Measurements from ENCODE around the gene PROSER2. TPM values are rescaled to one million over a fixed set of nuclear protein-coding genes. Genes with fewer than 3 reads are reported as not detected.
A peak's percentile ranks its signal among the peaks of the same experiment; 100 is the strongest.

PROSER2 gene
- total RNA-seq, 1 experiment from 2014 or later: 10.6 TPM

DNA sequence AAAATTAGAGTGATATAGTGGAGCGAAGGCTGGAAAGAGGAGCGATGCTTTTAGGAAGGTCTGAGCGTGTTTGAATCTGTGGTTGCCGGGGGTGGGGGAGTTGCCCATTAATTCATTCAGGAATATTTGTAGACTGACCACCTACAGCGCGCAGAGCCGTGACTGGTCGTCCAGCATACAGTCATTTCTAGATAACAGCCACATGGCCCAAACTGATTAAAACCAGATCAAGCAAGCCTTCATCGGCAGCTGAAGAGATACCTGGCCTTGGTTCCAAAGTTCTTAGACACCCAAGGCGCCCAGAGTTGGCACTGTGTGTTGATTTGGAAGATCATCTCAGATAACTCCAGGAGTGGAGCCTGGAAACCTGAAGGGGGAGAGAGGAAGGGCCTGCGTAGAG, 1.7 kb downstream of the PROSER2 start:
- no peak overlapping the region for H2AK5ac ChIP-seq (ENCODE audit: insufficient read length, low read length)
- TF ChIP-seq, protein P1, sequence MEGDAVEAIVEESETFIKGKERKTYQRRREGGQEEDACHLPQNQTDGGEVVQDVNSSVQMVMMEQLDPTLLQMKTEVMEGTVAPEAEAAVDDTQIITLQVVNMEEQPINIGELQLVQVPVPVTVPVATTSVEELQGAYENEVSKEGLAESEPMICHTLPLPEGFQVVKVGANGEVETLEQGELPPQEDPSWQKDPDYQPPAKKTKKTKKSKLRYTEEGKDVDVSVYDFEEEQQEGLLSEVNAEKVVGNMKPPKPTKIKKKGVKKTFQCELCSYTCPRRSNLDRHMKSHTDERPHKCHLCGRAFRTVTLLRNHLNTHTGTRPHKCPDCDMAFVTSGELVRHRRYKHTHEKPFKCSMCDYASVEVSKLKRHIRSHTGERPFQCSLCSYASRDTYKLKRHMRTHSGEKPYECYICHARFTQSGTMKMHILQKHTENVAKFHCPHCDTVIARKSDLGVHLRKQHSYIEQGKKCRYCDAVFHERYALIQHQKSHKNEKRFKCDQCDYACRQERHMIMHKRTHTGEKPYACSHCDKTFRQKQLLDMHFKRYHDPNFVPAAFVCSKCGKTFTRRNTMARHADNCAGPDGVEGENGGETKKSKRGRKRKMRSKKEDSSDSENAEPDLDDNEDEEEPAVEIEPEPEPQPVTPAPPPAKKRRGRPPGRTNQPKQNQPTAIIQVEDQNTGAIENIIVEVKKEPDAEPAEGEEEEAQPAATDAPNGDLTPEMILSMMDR (conservative IDR thresholded peaks at IDR 0.05): no peak
- peaks cover 4% of the 10 kb centered on the region; the same call in 1 of the 2 replicates for H3K4me1 ChIP-seq (ENCODE audit: insufficient read depth, low read length)
- Mint-ChIP-seq H3K9me3 (no peaks in the 10 kb centered on the region), H3K4me3 (peak overlapping the region; percentile 75 to 89), H3K4me1 (peaks cover 23 to 25% of the 10 kb centered on the region in 2 experiments), H3K27me3 (ENCODE audit: low read depth) (peaks cover 21% of the 10 kb centered on the region), H3K36me3 (ENCODE audit: insufficient read depth in 1 of 3, low read depth in 3 of 3) (no peaks in the 10 kb centered on the region), H3K27ac (no peak overlapping the region)
- H3K18ac ChIP-seq (ENCODE audit: insufficient read length, low read depth, low read length): no peak overlapping the region
- H3K9me3 ChIP-seq (ENCODE audit: control insufficient read depth, low read depth, low read length): no peaks in the 10 kb centered on the region
- H3T11ph ChIP-seq (ENCODE audit: low read length): no peak overlapping the region
- H4K5ac ChIP-seq (ENCODE audit: insufficient read length, low read depth, low read length): no peak overlapping the region
- H4K91ac ChIP-seq (ENCODE audit: insufficient read length, low read depth, low read length): no peak overlapping the region
- H3K4me2 ChIP-seq (ENCODE audit: insufficient read depth, insufficient read length, low read length): no peak overlapping the region
- H3K9ac ChIP-seq (ENCODE audit: extremely low read depth, insufficient read length, low read length): no peak overlapping the region
- H2AFZ ChIP-seq (ENCODE audit: low read length): no peak overlapping the region
- H3K4ac ChIP-seq (ENCODE audit: low read depth, low read length): no peak overlapping the region
- no peaks in the 10 kb centered on the region for H3K79me2 ChIP-seq (ENCODE audit: insufficient read depth, low read length)
- no peak overlapping the region for H2BK15ac ChIP-seq (ENCODE audit: low read depth, low read length)
- no peak overlapping the region for H2BK12ac ChIP-seq (ENCODE audit: insufficient read length, low read depth, low read length)
- no peak overlapping the region for H3K23ac ChIP-seq (ENCODE audit: insufficient read length, low read depth, low read length)
- no CpG with 5 or more reads among the region's 11 CpGs for WGBS (ENCODE audit: extremely low coverage, insufficient read length, low lambda C conversion rate)
- H2BK120ac ChIP-seq (ENCODE audit: low read depth, low read length, poor library complexity, severe bottlenecking): no peak overlapping the region
- H4K20me1 ChIP-seq (ENCODE audit: control insufficient read depth, insufficient read depth, insufficient read length): no peaks in the 10 kb centered on the region
- no peak overlapping the region for H2BK20ac ChIP-seq (ENCODE audit: low read depth, low read length, poor library complexity, severe bottlenecking)
- no peak overlapping the region for H3K27ac ChIP-seq (ENCODE audit: insufficient read length, low read depth, low read length)
- no peaks in the 10 kb centered on the region for H3K79me1 ChIP-seq (ENCODE audit: insufficient read depth, low read depth, low read length, poor library complexity, severe bottlenecking)
- no peak overlapping the region for H3K14ac ChIP-seq (ENCODE audit: insufficient read depth, low read length)
- H2BK5ac ChIP-seq (ENCODE audit: insufficient read length, low read length): no peak overlapping the region
- no peaks in the 10 kb centered on the region for H3K23me2 ChIP-seq (ENCODE audit: insufficient read length, low read depth, low read length, poor library complexity, severe bottlenecking)
- no peak overlapping the region for H4K8ac ChIP-seq (replicated peaks; ENCODE audit: insufficient read length, low read depth, low read length)
- no peak for DNase-seq
- no peaks in the 10 kb centered on the region; the same call in 1 of the 2 replicates for H3K27me3 ChIP-seq (ENCODE audit: insufficient read depth, low read length)
- no peak overlapping the region for H3K56ac ChIP-seq (ENCODE audit: insufficient read length, low read depth, low read length)
